GM23248 (cell line): Measurements from ENCODE around the gene EMID1. TPM values are rescaled to one million over a fixed set of nuclear protein-coding genes. Genes with fewer than 3 reads are reported as not detected.

Source experiments
- DNase-seq: peaks from one replicate; pipeline ENCODE4 v3.0.0-alpha.2; 2015
- H2AFZ ChIP-seq: fragments of 200-600 bp; sonication (generic); 2 replicates; pipeline ENCODE4 v1.6.1; 2016; ENCODE audit warnings: antibody characterized with exemption
- H3F3A ChIP-seq: fragments of 200-600 bp; sonication (generic); 2 replicates; pipeline ENCODE4 v1.6.1; 2016; ENCODE audit warnings: mild to moderate bottlenecking, antibody characterized with exemption, mixed run types; ENCODE audit not compliant: insufficient read depth
- H3K27ac ChIP-seq: fragments of 200-600 bp; sonication (generic); 2 replicates; pipeline ENCODE4 v1.5.1; 2016; ENCODE audit warnings: mild to moderate bottlenecking
- H3K27me3 ChIP-seq: fragments of 200-600 bp; sonication (generic); replicated peaks from 2 replicates; pipeline ENCODE4 v1.6.1; 2016; ENCODE audit warnings: mild to moderate bottlenecking; ENCODE audit not compliant: insufficient read depth
- H3K36me3 ChIP-seq: fragments of 200-600 bp; sonication (generic); 2 replicates; pipeline ENCODE4 v1.6.1; 2016; ENCODE audit warnings: low read depth, mild to moderate bottlenecking
- H3K4me1 ChIP-seq: fragments of 200-600 bp; sonication (generic); 2 replicates; pipeline ENCODE4 v1.6.1; 2016; ENCODE audit warnings: mild to moderate bottlenecking; ENCODE audit not compliant: insufficient read depth
- H3K4me2 ChIP-seq: fragments of 200-600 bp; sonication (generic); one replicate; pipeline ENCODE4 v1.6.1; 2016; ENCODE audit warnings: mild to moderate bottlenecking; ENCODE audit not compliant: unreplicated experiment
- H3K4me3 ChIP-seq: fragments of 200-600 bp; sonication (generic); 2 replicates; pipeline ENCODE4 v1.5.1; 2016; ENCODE audit warnings: mild to moderate bottlenecking
- H3K79me2 ChIP-seq: fragments of 200-600 bp; sonication (generic); 2 replicates; pipeline ENCODE4 v1.6.1; 2016; ENCODE audit warnings: mild to moderate bottlenecking; ENCODE audit not compliant: insufficient read depth
- H3K9ac ChIP-seq: fragments of 200-600 bp; sonication (generic); 2 replicates; pipeline ENCODE4 v1.6.1; 2016; ENCODE audit warnings: mild to moderate bottlenecking
- H3K9me2 ChIP-seq: fragments of 200-600 bp; sonication (generic); 2 replicates; pipeline ENCODE4 v1.6.1; 2016; ENCODE audit warnings: mixed run types, mild to moderate bottlenecking, moderate library complexity; ENCODE audit not compliant: insufficient read depth
- H3K9me3 ChIP-seq: fragments of 200-600 bp; sonication (generic); one replicate; pipeline ENCODE4 v1.6.1; 2017; ENCODE audit warnings: low read depth
- H4K20me1 ChIP-seq: fragments of 200-600 bp; sonication (generic); 2 replicates; pipeline ENCODE4 v1.6.0; 2016; ENCODE audit not compliant: insufficient read depth
- EZH2 ChIP-seq: fragments of 200-600 bp; sonication (generic); IDR thresholded peaks from 2 replicates; pipeline ENCODE4 v1.6.1; 2018; ENCODE audit warnings: antibody characterized with exemption, mild to moderate bottlenecking; ENCODE audit not compliant: insufficient read depth, poor library complexity, severe bottlenecking
- EZH2phosphoT487 ChIP-seq: fragments of 200-600 bp; sonication (generic); IDR thresholded peaks from 2 replicates; pipeline ENCODE4 v1.6.1; 2018; ENCODE audit warnings: antibody characterized with exemption, moderate library complexity, mild to moderate bottlenecking, low read depth; ENCODE audit not compliant: insufficient read depth
- WGBS, 2 experiments: methylation state at CpG; one replicate each; pipeline ENCODE4 v1.1.6; 2015 to 2017; ENCODE audit warnings: low lambda C conversion rate in 2 of 2, low coverage in 1 of 2; ENCODE audit errors: missing lambda C conversion rate in 2 of 2; 5-methylcytosine and 5-hydroxymethylcytosine counted together
- in situ Hi-C: fragments of 300-500 bp; cut with MboI; formaldehyde crosslinking; loops from 2 replicates; pipeline ENCODE4 v1.15.0; 2020
- polyA plus RNA-seq: library from polyadenylated mRNA; unstranded; fragments of >200 nt; fragmentation: Nextera tagmentation; extraction: Ambion mirVana; gene quantifications from 2 replicates; pipeline ENCODE4 v1.2.1, GENCODE V29; 2016
- total RNA-seq: library from RNA; depleted of rRNA; stranded (reverse); fragments of >200 nt; shearing (Covaris generic); gene quantifications from 2 replicates; pipeline ENCODE4 v1.2.3, GENCODE V29; 2014

The EMID1 gene
- total and polyA plus RNA-seq, 2 experiments from 2014 or later: not detected

GRCh38 chr22:29195118-29195963 lies 10.4 kb upstream of the EMID1 start:
- no peak for DNase-seq
- in situ Hi-C loops: no loop called here
- H3K79me2 ChIP-seq: no peaks in the 10 kb centered on the region
- H3K4me3 ChIP-seq: no peak overlapping the region
- no peak overlapping the region for H3K4me2 ChIP-seq
- no peaks in the 10 kb centered on the region for H4K20me1 ChIP-seq
- H3K9me2 ChIP-seq: no peaks in the 10 kb centered on the region
- no peak overlapping the region for H2AFZ ChIP-seq
- H3K36me3 ChIP-seq: no peaks in the 10 kb centered on the region
- no peak overlapping the region for H3K27ac ChIP-seq
- TF ChIP-seq EZH2 (no peak), EZH2phosphoT487 (no peak)
- H3K4me1 ChIP-seq: no peaks in the 10 kb centered on the region
- H3K27me3 ChIP-seq: peaks cover 19% of the 10 kb centered on the region
- H3F3A ChIP-seq: no peaks in the 10 kb centered on the region
- H3K9ac ChIP-seq: no peak overlapping the region
- no peaks in the 10 kb centered on the region for H3K9me3 ChIP-seq
- 50 to 57% methylated on average over 8 of the region's 8 CpGs for WGBS, 2 experiments

GRCh38 chr22:29195964-29196666 lies 9.6 kb upstream of the EMID1 start:
- no peaks in the 10 kb centered on the region for H3K36me3 ChIP-seq
- in situ Hi-C loops: no loop called here
- H3K79me2 ChIP-seq: no peaks in the 10 kb centered on the region
- H3F3A ChIP-seq: no peaks in the 10 kb centered on the region
- no peak overlapping the region for H3K27ac ChIP-seq
- H3K9me2 ChIP-seq: no peaks in the 10 kb centered on the region
- no peak for DNase-seq
- no peak overlapping the region for H3K9ac ChIP-seq
- no peaks in the 10 kb centered on the region for H3K4me1 ChIP-seq
- TF ChIP-seq EZH2: no peak
- TF ChIP-seq EZH2phosphoT487: no peak
- H3K9me3 ChIP-seq: no peaks in the 10 kb centered on the region
- H2AFZ ChIP-seq: no peak overlapping the region
- H3K4me2 ChIP-seq: no peak overlapping the region
- H3K4me3 ChIP-seq: no peak overlapping the region
- 74 to 78% methylated on average over 10 of the region's 10 CpGs for WGBS, 2 experiments
- H4K20me1 ChIP-seq: no peaks in the 10 kb centered on the region
- peaks cover 21% of the 10 kb centered on the region for H3K27me3 ChIP-seq

- Histone ChIP-seq H3F3A (no peaks in the 10 kb centered on the region), H2AFZ (no peak overlapping the region), H3K9me3 (no peaks in the 10 kb centered on the region), H3K4me2 (no peak overlapping the region), H3K36me3 (no peaks in the 10 kb centered on the region), H3K27me3 (peaks cover 19% of the 10 kb centered on the region), H3K4me1 (no peaks in the 10 kb centered on the region), H3K79me2 (no peaks in the 10 kb centered on the region), H3K4me3 (no peak overlapping the region), H3K9ac (no peak overlapping the region), H3K9me2 (no peaks in the 10 kb centered on the region), H4K20me1 (no peaks in the 10 kb centered on the region), H3K27ac (no peak overlapping the region)
- in situ Hi-C loops: no loop called here
- no peak for TF ChIP-seq EZH2
- TF ChIP-seq EZH2phosphoT487: no peak
- no peak for DNase-seq
- 86 to 91% methylated on average over 3 of the region's 3 CpGs for WGBS, 2 experiments
These were observed 8.6 kb upstream of the EMID1 start for GRCh38 chr22:29197096-29197495.

GRCh38 chr22:29198240-29198639 lies 7.5 kb upstream of the EMID1 start:
- peaks cover 13% of the 10 kb centered on the region; the same call in 1 of the 2 replicates for H3K27me3 ChIP-seq
- H3K4me2 ChIP-seq: no peak overlapping the region
- WGBS, 2 experiments: 77 to 78% methylated on average over 5 of the region's 5 CpGs
- no peak overlapping the region for H2AFZ ChIP-seq
- no peak for TF ChIP-seq EZH2phosphoT487
- TF ChIP-seq EZH2: no peak
- H3K9ac ChIP-seq: no peak overlapping the region
- no peak overlapping the region for H3K27ac ChIP-seq
- H3K4me3 ChIP-seq: no peak overlapping the region
- no peaks in the 10 kb centered on the region for H3K9me3 ChIP-seq
- DNase-seq: no peak
- H3K36me3 ChIP-seq: no peaks in the 10 kb centered on the region
- no peaks in the 10 kb centered on the region for H3K9me2 ChIP-seq
- H3K4me1 ChIP-seq: no peaks in the 10 kb centered on the region
- no peaks in the 10 kb centered on the region for H4K20me1 ChIP-seq
- no peaks in the 10 kb centered on the region for H3K79me2 ChIP-seq
- H3F3A ChIP-seq: no peaks in the 10 kb centered on the region
- in situ Hi-C loops: no loop called here
